Kidney epithelial cell (primary cell): ENCODE results near the gene EPHA10. TPM values are rescaled to one million over a fixed set of nuclear protein-coding genes. Genes with fewer than 3 reads are reported as not detected.
"Not testable (repeated sequence)": the region's sequence is repeated elsewhere in the genome, so short reads cannot be mapped to it uniquely, and the experiment has no call there.

Source experiments
- DNase-seq: peaks from one replicate; pipeline ENCODE4 v3.0.0-alpha.2; 2010; ENCODE audit warnings: low read depth
- H3K27me3 ChIP-seq: 2 replicates; pipeline ENCODE4 v1.6.0; 2011; ENCODE audit warnings: low read length; ENCODE audit not compliant: control insufficient read depth, insufficient read depth
- H3K36me3 ChIP-seq: 2 replicates; pipeline ENCODE4 v1.5.1; 2011; ENCODE audit warnings: low read length; ENCODE audit not compliant: control insufficient read depth, insufficient read depth
- H3K4me3 ChIP-seq: 2 replicates; pipeline ENCODE4 v1.5.1; 2011; ENCODE audit warnings: low read depth, mild to moderate bottlenecking, control low read depth, low read length
- total RNA-seq: library from RNA; depleted of rRNA; stranded (reverse); fragments of >200 nt; gene quantifications from 2 replicates; pipeline ENCODE4 v1.2.3, GENCODE V29; 2015
- TF ChIP-seq, protein P1 (sequence below): IDR thresholded peaks from 2 replicates; pipeline ENCODE4 v1.5.1; 2011; ENCODE audit warnings: mild to moderate bottlenecking, moderate library complexity, low read length, control low read depth, inconsistent platforms; ENCODE audit not compliant: insufficient read depth, poor library complexity, severe bottlenecking

The EPHA10 gene
- total RNA-seq, 1 donor from 2014 or later = 0.13 TPM

DNA sequence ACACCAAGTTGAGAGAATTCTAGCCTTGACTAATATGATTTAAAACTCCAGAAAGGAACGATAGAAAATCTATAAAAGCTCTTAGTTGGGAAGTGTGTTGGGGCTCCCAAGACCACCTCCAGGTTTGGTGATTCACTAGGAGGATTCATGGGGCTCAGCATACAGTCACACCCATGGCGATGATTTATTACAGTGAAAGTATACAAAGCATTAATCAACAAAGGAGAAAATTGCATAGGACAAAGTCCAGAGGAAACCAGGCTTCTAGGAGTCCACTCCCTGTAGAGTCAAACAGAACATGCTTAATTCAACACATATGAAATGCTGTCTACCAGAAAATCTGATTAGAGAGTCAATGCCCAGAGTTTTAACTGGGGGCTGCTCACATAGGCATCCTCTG, 67.8 kb downstream of the EPHA10 start:
- DNase-seq = no peak
- Histone ChIP-seq H3K36me3 (peaks cover 2% of the 10 kb centered on the region), H3K4me3 (no peak overlapping the region), H3K27me3 (no peaks in the 10 kb centered on the region)
- TF ChIP-seq, protein P1, sequence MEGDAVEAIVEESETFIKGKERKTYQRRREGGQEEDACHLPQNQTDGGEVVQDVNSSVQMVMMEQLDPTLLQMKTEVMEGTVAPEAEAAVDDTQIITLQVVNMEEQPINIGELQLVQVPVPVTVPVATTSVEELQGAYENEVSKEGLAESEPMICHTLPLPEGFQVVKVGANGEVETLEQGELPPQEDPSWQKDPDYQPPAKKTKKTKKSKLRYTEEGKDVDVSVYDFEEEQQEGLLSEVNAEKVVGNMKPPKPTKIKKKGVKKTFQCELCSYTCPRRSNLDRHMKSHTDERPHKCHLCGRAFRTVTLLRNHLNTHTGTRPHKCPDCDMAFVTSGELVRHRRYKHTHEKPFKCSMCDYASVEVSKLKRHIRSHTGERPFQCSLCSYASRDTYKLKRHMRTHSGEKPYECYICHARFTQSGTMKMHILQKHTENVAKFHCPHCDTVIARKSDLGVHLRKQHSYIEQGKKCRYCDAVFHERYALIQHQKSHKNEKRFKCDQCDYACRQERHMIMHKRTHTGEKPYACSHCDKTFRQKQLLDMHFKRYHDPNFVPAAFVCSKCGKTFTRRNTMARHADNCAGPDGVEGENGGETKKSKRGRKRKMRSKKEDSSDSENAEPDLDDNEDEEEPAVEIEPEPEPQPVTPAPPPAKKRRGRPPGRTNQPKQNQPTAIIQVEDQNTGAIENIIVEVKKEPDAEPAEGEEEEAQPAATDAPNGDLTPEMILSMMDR = no peak

DNA sequence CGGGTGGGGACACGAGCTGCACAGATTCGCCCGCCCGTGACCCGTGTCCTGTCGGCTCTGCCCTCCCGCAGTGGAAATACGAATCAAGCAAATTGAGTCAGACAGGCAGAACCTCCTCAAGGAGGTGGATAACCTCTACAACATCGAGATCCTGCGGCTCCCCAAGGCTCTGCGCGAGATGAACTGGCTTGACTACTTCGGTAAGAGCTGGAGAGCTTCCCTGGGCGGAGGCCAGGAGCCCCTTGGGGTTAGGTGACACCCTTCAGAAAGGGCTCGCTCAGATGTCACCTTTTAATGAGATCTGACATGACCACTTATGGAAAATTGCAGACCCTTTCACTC, 72.1 kb downstream of the EPHA10 start:
- peak overlapping the region; percentile 85 for H3K4me3 ChIP-seq
- DNase-seq = no peak
- TF ChIP-seq, protein P1 = no peak
- H3K27me3 ChIP-seq = no peaks in the 10 kb centered on the region
- peaks cover 2% of the 10 kb centered on the region for H3K36me3 ChIP-seq

DNA sequence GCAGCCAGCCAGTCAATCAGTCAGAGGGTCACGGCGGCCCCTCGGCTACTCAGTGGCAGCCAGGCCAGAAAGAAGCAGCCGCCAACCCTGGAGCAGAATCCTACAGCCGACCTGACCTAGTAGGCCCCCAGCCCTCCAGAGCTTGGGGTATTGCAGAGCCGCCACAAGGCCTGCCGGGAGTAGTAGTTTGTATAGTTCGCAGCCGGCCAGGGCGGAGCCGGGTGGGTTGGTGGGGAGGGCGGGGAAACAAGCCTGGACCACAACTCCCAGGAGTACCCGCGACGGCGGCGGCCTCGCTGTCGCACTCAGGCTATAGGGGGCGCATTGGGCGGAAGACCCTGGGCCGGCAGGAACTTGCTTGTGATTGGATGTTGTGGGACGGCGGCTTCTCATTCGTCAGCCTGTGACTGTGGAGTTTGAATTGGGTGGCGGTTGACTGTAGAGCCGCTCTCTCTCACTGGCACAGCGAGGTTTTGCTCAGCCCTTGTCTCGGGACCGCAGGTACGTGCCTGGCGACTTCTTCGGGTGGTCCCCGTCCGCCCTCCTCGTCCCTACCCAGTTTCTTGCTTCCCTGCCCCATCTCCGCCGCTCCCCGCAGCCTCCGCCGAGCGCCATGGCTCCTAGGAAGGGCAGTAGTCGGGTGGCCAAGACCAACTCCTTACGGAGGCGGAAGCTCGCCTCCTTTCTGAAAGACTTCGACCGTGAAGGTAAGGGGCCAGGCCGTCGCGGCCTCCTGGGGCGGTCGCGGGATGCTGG, 72.7 kb downstream of the EPHA10 start, which contains the start of gene CDCA8:
CDCA8 (plus strand) TSS at position 439 of the 756 bp plus-strand sequence; CDS start at position 614, 175 bp downstream.
- Histone ChIP-seq H3K4me3 (peak within 1 kb of the TSS; percentile 85), H3K36me3 (peaks cover 2% of the 10 kb centered on the region), H3K27me3 (no peaks in the 10 kb centered on the region)
- TF ChIP-seq, protein P1 = peak; percentile 80
- DNase-seq = peak; percentile 93

DNA sequence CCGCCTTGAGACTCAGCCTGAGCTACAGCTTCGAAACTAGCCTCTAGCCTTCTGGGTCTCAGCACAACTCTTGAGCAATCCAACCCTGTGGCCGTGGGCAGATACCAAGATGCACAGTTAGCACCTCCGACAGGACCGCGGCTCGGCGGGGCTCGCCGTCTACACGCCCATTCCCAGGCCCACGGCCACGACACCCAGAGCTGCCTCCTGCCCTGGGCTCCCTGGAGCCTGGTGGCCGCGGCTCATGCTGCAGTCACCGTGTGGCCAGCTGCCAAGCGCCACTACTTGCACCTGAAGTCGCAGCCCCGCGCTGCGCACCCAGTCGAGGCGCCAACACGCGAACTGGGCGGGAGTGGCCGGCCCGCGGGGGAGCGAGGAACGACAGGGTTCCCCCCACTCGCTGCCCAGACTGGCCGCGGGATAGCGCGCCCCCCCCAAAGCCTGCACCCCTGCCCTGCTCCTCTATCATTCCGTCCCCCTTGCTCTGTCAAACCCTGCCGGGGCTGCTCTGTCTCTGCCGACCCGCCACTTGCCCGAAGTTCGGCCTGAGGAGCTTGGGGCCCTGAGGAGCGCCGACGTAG, 73.3 kb downstream of the EPHA10 start:
- TF ChIP-seq, protein P1 = no peak
- Histone ChIP-seq H3K27me3 (no peaks in the 10 kb centered on the region), H3K36me3 (peaks cover 2% of the 10 kb centered on the region), H3K4me3 (peak overlapping the region; percentile 85)
- DNase-seq = no peak

DNA sequence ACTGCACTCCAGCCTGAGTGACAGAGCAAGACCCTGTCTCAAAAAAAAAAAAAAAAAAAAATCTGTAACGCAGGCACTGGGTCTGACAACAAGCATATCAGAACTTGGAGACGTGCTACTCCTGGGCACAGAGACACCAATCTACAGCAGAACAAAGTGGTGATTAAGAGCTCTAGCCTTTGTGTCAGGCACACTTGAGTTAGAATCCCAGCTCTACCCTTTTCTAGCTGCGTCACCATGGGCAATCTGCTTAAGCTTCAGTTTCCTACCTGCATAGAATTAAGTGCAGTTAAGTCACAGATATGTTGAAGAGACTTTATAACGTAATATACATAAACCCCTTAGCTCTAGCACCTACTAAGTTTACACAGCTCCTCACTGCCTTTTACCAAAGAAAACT, 76.0 kb downstream of the EPHA10 start:
- TF ChIP-seq, protein P1 = no peak
- no peak for DNase-seq
- no peak overlapping the region for H3K4me3 ChIP-seq

DNA sequence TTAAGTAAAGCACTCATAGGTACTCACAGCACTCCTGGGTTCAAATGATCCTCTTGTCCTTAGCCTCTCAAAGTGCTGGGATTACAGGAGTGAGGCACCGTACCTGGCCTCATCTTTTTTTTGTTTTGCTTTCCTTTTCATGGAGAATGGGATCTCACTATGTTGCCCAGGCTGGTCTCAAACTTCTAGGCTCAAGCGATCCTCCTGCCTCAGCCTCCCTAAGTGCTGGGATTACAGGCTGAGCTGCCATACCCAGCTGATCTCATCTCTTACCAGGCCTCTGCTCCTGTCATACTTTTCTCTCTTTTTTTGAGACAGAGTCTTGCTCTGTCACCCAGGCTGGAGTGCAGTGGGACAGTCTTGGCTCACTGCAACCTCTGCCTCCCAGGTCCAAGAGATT, 77.2 kb downstream of the EPHA10 start:
- H3K27me3 ChIP-seq, DNase-seq, H3K4me3 ChIP-seq, H3K36me3 ChIP-seq: not testable (repeated sequence)

More for the DNA sequence above, 76.0 kb downstream of the EPHA10 start:
- H3K36me3 ChIP-seq = no peaks in the 10 kb centered on the region
- no peaks in the 10 kb centered on the region for H3K27me3 ChIP-seq
